Fibroblast of lung (primary cell): ENCODE data around the gene CPM. TPM values are rescaled to one million over a fixed set of nuclear protein-coding genes. Genes with fewer than 3 reads are reported as not detected.
A peak's percentile ranks its signal among the peaks of the same experiment; 100 is the strongest.

Experiments used
- DNase-seq, 2 donors: peaks; one replicate each; pipeline versions ENCODE4 v3.0.0 to v3.0.0-alpha.2; 2010; ENCODE audit warnings: low read depth in 2 of 2
- H2AFZ ChIP-seq: 2 replicates; pipeline ENCODE4 v1.5.1; 2012; ENCODE audit warnings: low read length, control low read depth, inconsistent platforms
- H3K27ac ChIP-seq: 2 replicates; pipeline ENCODE4 v1.5.1; 2011; ENCODE audit warnings: low read length, control low read depth; ENCODE audit not compliant: insufficient read depth
- H3K27me3 ChIP-seq: 2 replicates; pipeline ENCODE4 v1.5.1; 2011; ENCODE audit warnings: mild to moderate bottlenecking, low read length; ENCODE audit not compliant: control insufficient read depth, insufficient read depth
- H3K36me3 ChIP-seq: 2 replicates; pipeline ENCODE4 v1.5.1; 2011; ENCODE audit warnings: low read length; ENCODE audit not compliant: control insufficient read depth, insufficient read depth
- H3K4me1 ChIP-seq: 2 replicates; pipeline ENCODE4 v1.5.1; 2011; ENCODE audit warnings: low read length; ENCODE audit not compliant: control insufficient read depth, insufficient read depth; ENCODE audit errors: extremely low read depth
- H3K4me2 ChIP-seq: 2 replicates; pipeline ENCODE4 v1.5.1; 2011; ENCODE audit warnings: low read length, control low read depth; ENCODE audit not compliant: insufficient read depth; ENCODE audit errors: extremely low read depth
- H3K4me3 ChIP-seq, 4 experiments: fragments of 200-600 bp in 1 of 4; sonication (generic) in 1 of 4; replicated peaks in 1 of 4; 2 replicates each; pipeline ENCODE4 v1.5.1; 2011 to 2016; ENCODE audit warnings: low read length in 4 of 4, low read depth in 3 of 4, mild to moderate bottlenecking in 3 of 4, control low read depth in 2 of 4, inconsistent platforms in 1 of 4, mixed read lengths in 1 of 4; ENCODE audit not compliant: insufficient read depth in 1 of 4; ENCODE audit errors: control extremely low read depth in 1 of 4
- H3K79me2 ChIP-seq: 2 replicates; pipeline ENCODE4 v1.5.1; 2012; ENCODE audit warnings: mild to moderate bottlenecking, low read length, inconsistent platforms; ENCODE audit not compliant: control insufficient read depth, insufficient read depth
- H3K9ac ChIP-seq: 2 replicates; pipeline ENCODE4 v1.5.1; 2011; ENCODE audit warnings: mild to moderate bottlenecking, low read length, control low read depth; ENCODE audit not compliant: insufficient read depth
- H3K9me3 ChIP-seq: 2 replicates; pipeline ENCODE4 v1.5.1; 2012; ENCODE audit warnings: low read depth, low read length; ENCODE audit not compliant: control insufficient read depth, insufficient read depth
- H4K20me1 ChIP-seq: 2 replicates; pipeline ENCODE4 v1.5.1; 2011; ENCODE audit warnings: low read length; ENCODE audit not compliant: control insufficient read depth, insufficient read depth; ENCODE audit errors: extremely low read depth
- CTCF ChIP-seq, 2 donors: IDR thresholded peaks in 1 of 2; conservative IDR thresholded peaks in 1 of 2; 1 replicate in 1 of 2; 2 replicates in 1 of 2; pipeline ENCODE4 v1.5.1; 2011 to 2012; ENCODE audit warnings: low read length in 2 of 2, control low read depth in 1 of 2, inconsistent platforms in 1 of 2, low read depth in 1 of 2, mild to moderate bottlenecking in 1 of 2
- EZH2 ChIP-seq: IDR thresholded peaks from 2 replicates; pipeline ENCODE4 v1.5.1; 2012; ENCODE audit warnings: low read length, control low read depth, mild to moderate bottlenecking; ENCODE audit errors: missing control alignments
- polyA plus RNA-seq, 2 donors: library from polyadenylated mRNA; depleted of rRNA in 1 of 2; stranded (reverse) in 1 of 2; unstranded in 1 of 2; fragments of >200 nt; gene quantifications; 2 replicates each; pipeline ENCODE4 v1.2.1, GENCODE V29; 2011 to 2012; ENCODE audit warnings: missing spikeins in 1 of 2
- total RNA-seq: library from RNA; depleted of rRNA; stranded (reverse); fragments of >200 nt; gene quantifications from 2 replicates; pipeline ENCODE4 v1.2.1, GENCODE V29; 2014

CPM gene
- total and polyA plus RNA-seq, 2 donors (not counting 1 experiment from before 2014, with no cell fraction given): 5.3 to 23.5 TPM

DNA sequence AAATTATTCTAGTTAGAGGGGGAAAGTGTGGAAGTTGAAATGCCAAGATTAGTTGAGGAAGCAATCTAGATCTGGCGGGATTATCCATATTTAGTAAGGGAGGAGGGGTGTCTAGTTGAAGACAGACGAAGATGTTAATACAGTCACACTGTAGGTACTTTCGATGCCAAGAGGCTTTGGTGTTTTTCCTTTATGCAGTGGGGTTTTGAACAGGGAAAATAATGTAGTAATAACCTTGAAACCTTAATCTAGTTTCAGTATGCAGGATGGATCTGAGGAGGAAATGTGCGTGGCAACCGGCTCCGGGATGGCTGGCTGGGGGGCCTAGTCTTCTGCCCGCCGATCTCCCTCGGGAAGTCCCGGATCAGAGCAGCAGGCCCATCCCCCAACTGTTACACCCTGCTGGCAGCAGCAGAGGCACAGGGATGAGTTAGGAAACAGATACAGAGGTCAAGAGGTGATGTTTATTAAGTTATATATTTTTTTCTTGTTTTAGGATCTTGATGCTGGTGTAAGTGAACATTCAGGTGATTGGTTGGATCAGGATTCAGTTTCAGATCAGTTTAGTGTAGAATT, 97.5 kb downstream of the CPM start:
- no peak overlapping the region for H3K27ac ChIP-seq
- TF ChIP-seq EZH2 (no peak), CTCF (conservative IDR thresholded peaks at IDR 0.05 in 1 of 2, IDR thresholded peaks at IDR 0.05 in 1 of 2; ENCODE audit: low read depth in 1 of 2, low read length in 2 of 2) (no peak)

GRCh38 chr12:68833508-68833907, 99.5 kb downstream of the CPM start:
- Histone ChIP-seq H3K79me2 (peaks cover 8% of the 10 kb centered on the region), H3K27ac (no peak overlapping the region)

More for the DNA sequence above, 97.5 kb downstream of the CPM start:
- peak overlapping the region; percentile 5 for H3K4me2 ChIP-seq
- no peak for DNase-seq
- H3K36me3 ChIP-seq: peaks cover 18% of the 10 kb centered on the region
- no peaks in the 10 kb centered on the region for H3K9me3 ChIP-seq
- H3K27me3 ChIP-seq: no peaks in the 10 kb centered on the region
- H4K20me1 ChIP-seq: no peaks in the 10 kb centered on the region
- H3K4me3 ChIP-seq: no peak overlapping the region
- H2AFZ ChIP-seq: no peak overlapping the region
- H3K4me1 ChIP-seq: no peaks in the 10 kb centered on the region
- H3K79me2 ChIP-seq: peaks cover 6% of the 10 kb centered on the region
- no peak overlapping the region for H3K9ac ChIP-seq

GRCh38 chr12:68832504-68832867, 100.5 kb downstream of the CPM start:
- Histone ChIP-seq H4K20me1 (no peaks in the 10 kb centered on the region), H3K27ac (no peak overlapping the region), H3K79me2 (peaks cover 8% of the 10 kb centered on the region)

More at GRCh38 chr12:68833508-68833907, 99.5 kb downstream of the CPM start:
- Histone ChIP-seq H3K9me3 (no peaks in the 10 kb centered on the region), H3K9ac (no peak overlapping the region), H3K4me3 (no peak overlapping the region), H3K4me2 (no peak overlapping the region), H2AFZ (no peak overlapping the region), H3K27me3 (no peaks in the 10 kb centered on the region), H3K4me1 (no peaks in the 10 kb centered on the region), H3K36me3 (peaks cover 17% of the 10 kb centered on the region), H4K20me1 (no peaks in the 10 kb centered on the region)
- no peak for DNase-seq
- TF ChIP-seq EZH2 (no peak), CTCF (conservative IDR thresholded peaks at IDR 0.05 in 1 of 2, IDR thresholded peaks at IDR 0.05 in 1 of 2; ENCODE audit: low read depth in 1 of 2, low read length in 2 of 2) (no peak)

More at GRCh38 chr12:68832504-68832867, 100.5 kb downstream of the CPM start:
- H2AFZ ChIP-seq: no peak overlapping the region
- no peaks in the 10 kb centered on the region for H3K27me3 ChIP-seq
- H3K4me2 ChIP-seq: no peak overlapping the region
- DNase-seq: no peak
- no peak overlapping the region for H3K4me3 ChIP-seq
- no peak overlapping the region for H3K9ac ChIP-seq
- TF ChIP-seq EZH2: no peak
- no peak for TF ChIP-seq CTCF (conservative IDR thresholded peaks at IDR 0.05 in 1 of 2, IDR thresholded peaks at IDR 0.05 in 1 of 2; ENCODE audit: low read depth in 1 of 2, low read length in 2 of 2)
- no peaks in the 10 kb centered on the region for H3K4me1 ChIP-seq
- peaks cover 12% of the 10 kb centered on the region for H3K36me3 ChIP-seq
- H3K9me3 ChIP-seq: no peaks in the 10 kb centered on the region
